ENCODE data around the gene SLC25A47. TPM values are rescaled to one million over a fixed set of nuclear protein-coding genes. Genes with fewer than 3 reads are reported as not detected.
"Not testable (repeated sequence)": the region's sequence is repeated elsewhere in the genome, so short reads cannot be mapped to it uniquely, and the experiment has no call there.

SLC25A47 gene
- total RNA-seq, 1 experiment from 2014 or later: 0.29 TPM

DNA sequence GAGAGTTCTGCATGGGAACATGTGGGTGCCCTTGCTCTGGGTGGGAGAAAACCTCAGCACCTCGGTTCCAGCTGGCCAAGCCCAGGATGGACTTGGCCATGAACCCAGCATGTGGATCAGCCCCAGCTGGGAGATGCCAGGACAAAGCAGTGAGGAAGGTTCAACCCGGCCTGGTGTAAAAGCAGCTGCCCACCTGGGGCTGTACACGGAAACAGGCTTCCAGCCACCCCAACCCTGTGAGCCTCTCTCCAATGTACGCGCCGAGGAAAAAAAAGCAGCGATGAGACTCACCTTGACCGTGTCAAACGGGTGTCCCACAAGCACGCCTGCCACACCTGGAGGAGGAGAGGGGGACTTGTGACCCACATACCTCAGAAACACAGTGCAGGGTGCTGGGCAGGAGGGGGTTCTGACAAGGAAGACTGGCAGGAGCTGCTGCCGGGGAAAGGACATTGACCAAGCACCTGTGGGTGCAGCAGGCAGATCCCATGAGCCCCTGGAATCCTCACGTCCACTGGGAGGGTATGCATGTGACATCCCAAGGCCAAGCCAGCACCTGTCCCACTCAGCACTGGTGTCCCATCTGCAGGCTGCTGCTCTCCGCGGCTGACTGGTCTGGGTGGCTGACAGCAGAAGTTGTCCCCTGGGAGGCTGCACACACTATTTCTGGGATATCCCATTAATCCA lies 24.4 kb upstream of the SLC25A47 start:
- in situ Hi-C loops (cut with HindIII; ENCODE audit: low pct_unique_long_range_greater_than_20kb, low sequenced_read_pairs): no loop called here
- no peak for DNase-seq (ENCODE audit: low read depth, low spot score)

DNA sequence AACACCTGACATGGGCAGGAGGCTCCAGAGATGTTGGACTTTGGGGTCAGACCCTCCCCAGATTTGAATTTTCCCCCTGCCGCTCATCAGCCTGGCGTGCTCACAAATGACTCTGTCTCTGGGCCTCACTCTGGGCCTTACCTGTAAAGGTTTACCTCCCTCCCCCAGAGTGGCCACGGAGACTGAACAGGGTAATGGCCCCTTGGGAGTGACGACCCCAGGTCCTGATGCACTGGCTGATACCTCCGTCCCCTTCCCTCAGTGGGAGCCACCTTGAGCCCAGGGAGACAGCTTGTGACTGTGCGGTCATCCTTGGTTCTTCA lies 23.9 kb upstream of the SLC25A47 start:
- no peak for DNase-seq (ENCODE audit: low read depth, low spot score)
- in situ Hi-C loops (cut with HindIII; ENCODE audit: low pct_unique_long_range_greater_than_20kb, low sequenced_read_pairs): no loop called here

DNA sequence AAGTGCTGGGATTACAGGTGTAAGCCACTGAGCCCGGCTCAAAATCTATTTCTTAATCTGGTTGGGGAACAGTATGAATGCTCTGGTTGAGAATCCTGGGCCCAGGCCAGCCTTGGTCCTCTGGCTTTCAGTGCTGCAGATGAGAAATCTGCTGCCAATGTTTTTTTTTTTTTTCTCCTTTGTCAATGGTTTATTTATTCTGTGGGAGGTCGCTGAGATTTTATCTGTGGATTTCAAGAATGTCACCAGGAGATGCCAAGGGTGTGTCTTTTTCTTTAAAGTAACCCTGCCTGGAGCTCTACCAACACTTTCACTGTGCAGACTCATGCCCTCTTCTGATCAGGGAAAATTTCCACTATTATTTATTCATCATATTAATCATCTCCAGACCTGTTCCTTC lies 20.5 kb upstream of the SLC25A47 start:
- in situ Hi-C loops (cut with HindIII; ENCODE audit: low pct_unique_long_range_greater_than_20kb, low sequenced_read_pairs): no loop called here

DNA sequence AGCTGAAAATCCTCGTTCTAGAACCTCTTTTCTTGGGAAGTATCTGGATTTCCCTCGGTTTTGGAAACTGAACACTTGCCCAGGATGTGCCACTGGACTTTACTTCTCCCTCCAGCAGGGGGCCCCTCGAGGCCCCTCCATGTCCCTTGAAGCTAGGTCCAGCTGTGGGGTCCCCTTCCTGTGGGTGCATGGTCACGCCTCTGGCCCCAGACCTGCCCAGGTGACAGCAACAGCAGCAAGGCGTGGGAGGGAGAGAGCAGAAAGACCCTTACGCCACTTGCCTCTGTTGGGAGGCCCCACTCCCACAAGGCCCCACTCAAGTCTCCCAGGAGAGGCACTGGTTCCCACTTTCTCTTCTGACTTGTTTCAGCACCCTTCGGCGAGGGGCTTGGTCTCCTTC lies 20.0 kb upstream of the SLC25A47 start:
- in situ Hi-C loops (cut with HindIII; ENCODE audit: low pct_unique_long_range_greater_than_20kb, low sequenced_read_pairs): no loop called here
- peak; percentile 58 for DNase-seq (ENCODE audit: low read depth, low spot score)

More for the DNA sequence above, 20.5 kb upstream of the SLC25A47 start:
- DNase-seq (ENCODE audit: low read depth, low spot score): no peak

DNA sequence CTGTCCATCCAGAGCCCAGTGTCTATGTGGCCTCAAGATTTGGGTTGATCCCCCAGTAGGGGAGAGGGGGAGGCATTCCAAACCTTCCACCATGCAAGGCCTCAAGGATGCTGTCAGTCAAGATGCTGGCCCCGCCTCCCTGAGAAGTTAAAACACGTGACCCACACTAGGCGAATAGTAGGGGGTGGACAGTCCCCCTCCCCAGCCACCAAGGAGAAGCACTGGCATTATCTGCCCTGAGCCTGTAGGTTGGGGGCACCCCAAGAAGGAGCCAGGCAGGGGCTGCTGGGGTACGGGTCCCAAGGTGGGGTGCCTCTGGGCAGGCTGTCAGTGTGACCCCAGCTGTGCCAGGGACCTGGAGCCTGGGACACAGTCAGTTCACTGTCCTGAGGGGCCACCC lies 19.2 kb upstream of the SLC25A47 start:
- DNase-seq (ENCODE audit: low read depth, low spot score): no peak
- in situ Hi-C loops (cut with HindIII; ENCODE audit: low pct_unique_long_range_greater_than_20kb, low sequenced_read_pairs): no loop called here

DNA sequence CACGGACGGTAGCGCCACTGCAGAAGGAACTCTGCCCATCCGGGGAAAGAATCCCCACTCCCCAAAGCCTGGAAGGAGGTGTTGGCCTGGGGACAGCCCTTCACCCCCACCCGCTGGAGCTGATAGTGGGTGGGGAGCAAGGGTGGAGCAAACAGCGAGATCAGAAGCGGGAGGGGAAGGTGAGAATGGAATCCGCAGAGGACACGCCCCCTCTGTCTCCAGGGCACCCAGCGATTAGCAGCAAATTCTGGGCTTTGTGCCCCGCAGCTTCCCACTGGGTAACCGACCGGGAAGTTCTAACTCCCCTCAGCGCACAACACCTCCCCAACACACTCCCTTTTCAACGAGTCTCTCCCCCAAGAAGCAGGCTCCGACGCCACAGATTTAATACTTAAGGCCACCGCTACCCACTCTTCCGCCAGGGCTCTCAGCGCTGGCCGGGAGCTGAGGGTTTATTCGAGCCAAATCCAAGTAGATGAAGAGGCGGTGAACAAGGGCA lies 18.3 kb upstream of the SLC25A47 start:
- in situ Hi-C loops (cut with HindIII; ENCODE audit: low pct_unique_long_range_greater_than_20kb, low sequenced_read_pairs): no loop called here
- no peak for DNase-seq (ENCODE audit: low read depth, low spot score)

DNA sequence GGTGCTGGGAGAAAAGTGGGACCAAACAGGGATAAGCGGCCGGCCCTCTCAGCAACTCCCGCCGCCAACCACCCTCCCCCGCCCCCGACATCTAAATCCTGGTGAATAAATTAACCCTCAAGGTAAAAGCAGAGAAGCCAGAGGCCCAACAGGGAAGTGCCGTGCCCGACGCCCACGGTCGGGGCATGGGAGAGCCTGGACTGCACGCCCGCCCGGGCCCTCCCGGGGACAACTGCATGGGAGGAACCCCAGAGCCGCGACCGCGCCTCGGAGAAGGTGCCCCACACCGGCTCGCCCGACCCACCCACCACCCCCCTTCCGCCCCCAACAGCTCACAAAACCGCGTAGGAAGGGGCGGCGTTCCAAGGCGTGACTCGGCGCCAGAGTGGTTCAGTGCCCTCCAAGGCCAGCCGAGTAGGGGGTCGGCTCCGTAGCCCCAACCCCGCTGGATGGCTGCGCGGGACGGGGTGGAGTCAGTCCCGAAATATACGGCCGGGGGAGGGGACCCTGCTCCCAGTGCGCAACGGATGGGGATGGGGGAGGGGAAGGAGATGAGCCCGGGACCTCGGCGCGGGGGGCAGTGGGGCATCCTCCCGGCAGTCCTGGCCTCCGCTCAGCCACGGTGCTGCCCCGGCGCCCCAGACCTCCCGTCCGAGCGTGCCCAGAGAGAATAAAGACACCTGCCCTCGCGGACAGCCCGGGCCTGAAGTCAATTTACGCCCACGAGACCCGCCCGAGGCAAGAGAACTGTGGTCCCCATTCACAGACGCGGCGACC lies 17.6 kb upstream of the SLC25A47 start:
- no peak for DNase-seq (ENCODE audit: low read depth, low spot score)
- in situ Hi-C loops (cut with HindIII; ENCODE audit: low pct_unique_long_range_greater_than_20kb, low sequenced_read_pairs): no loop called here

DNA sequence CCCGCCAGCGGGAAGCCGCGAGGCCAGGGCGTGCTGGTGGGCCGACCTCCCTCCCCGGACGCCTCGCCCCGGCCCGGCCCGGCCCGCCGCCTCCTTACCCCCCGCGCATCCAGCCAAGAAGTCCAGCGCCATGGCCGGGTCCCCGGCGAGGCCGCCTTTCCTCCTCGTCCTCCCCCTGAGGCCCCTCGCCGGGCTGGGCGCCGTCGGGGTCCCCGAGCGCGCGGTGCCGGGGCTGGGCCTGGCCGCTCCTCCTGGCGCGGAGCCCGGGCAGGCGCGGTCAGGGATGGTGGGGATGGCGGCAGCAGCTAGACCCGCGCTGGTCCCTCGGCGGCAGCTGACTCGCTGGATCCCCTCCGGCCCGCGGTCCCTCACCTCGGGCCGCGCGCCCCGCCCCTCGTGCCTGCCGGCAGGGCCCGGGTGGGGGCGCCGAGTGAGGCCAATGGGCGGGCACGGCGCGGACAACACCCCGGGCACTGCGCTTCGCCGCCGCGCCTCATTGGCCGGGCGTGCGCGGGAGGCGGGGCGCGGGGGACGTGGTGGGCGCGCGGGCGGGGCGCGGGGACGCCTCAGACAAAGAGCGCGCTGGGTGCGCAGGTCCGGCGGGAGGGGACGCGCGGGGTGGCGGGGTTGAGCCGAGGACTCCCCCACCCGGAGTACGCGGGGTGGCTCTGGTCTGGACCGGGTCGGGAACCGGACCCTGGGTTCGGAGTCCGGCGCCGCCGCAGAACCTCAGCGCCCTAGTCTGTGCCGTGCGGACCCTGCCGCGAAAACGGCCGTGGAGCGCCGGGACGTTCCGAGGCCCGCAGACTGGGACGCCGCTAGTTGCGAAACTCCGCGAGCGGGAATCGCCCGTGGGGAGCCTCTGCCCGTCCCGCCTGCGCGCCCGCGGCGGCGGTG lies 16.8 kb upstream of the SLC25A47 start, which contains the start of gene SLC25A29:
Gene SLC25A29, minus strand, starts transcription at position 344 of the 897 bp plus-strand sequence. Its CDS starts 212 bp downstream, at position 132.
- in situ Hi-C loops (cut with HindIII; ENCODE audit: low pct_unique_long_range_greater_than_20kb, low sequenced_read_pairs): no loop called here
- peak; percentile 85 for DNase-seq (ENCODE audit: low read depth, low spot score)

DNA sequence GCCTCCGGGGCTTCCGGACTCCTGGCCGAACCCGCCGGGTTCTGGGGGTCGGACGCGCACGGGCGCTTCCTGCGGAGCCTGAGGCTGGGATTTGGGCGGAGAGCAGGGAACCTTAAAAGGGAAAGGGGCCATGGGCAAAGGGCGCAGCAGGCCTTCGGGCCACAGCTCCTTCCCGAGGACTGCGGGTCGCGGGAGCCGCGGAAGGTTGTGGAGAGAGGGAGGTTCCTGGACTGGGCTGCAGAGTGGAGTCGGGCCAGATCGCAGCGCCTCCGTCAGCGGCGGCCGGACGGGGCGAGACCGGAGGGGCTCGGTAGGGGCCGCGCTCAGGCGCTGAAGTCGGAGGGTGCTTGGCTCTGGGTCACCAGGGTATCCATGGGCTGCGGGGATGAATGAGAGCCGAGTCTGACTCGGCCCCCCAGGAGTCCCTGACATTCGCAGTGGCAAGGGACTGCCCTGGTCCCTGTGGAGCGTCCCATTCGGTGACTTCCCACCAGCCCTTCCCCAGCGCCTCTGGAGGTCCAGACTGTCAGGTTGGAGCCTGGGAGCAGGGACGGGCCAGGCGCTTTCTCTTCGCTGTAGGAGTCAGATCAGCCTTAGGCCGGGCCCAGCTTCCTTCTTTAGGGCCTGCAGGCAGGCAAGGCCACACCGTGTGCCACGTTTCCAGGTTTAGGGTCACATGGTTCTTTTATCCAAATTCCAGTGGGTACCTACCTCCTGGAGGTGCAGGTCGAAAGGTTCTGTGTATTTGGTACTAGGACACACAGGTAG lies 16.0 kb upstream of the SLC25A47 start:
- in situ Hi-C loops (cut with HindIII; ENCODE audit: low pct_unique_long_range_greater_than_20kb, low sequenced_read_pairs): no loop called here
- no peak for DNase-seq (ENCODE audit: low read depth, low spot score)

DNA sequence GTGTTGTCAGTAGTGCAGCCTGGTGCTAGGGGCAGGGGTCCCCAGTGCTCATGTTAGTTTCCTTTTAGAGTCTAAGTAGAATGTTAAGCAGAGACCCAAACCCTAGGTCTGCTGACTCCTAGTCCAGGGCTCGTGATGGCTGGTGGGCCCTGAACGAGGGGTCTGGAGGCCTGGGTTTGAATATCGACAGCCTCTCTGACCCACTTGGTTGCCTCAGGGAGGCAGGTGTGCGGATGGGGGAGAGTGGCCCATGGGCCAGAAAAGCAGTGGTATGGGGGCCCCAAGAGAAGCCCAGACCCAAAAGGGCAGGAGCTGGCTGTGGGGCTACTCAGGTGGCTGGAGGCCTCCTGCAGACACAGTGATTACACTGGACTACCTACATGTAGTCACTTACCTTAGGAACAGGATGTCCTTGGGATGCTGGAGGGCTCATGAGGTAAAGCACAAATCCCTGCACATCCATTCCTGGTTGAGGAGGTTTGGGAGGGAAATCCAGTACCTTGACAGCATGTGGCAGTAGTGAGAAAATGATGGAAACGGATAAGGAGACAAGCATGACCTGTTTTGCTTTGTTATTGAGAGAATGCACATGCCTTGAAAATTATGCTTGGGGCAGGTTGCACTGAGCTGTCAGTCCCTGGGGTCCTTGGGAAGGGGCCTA lies 15.2 kb upstream of the SLC25A47 start:
- in situ Hi-C loops (cut with HindIII; ENCODE audit: low pct_unique_long_range_greater_than_20kb, low sequenced_read_pairs): no loop called here
- no peak for DNase-seq (ENCODE audit: low read depth, low spot score)

DNA sequence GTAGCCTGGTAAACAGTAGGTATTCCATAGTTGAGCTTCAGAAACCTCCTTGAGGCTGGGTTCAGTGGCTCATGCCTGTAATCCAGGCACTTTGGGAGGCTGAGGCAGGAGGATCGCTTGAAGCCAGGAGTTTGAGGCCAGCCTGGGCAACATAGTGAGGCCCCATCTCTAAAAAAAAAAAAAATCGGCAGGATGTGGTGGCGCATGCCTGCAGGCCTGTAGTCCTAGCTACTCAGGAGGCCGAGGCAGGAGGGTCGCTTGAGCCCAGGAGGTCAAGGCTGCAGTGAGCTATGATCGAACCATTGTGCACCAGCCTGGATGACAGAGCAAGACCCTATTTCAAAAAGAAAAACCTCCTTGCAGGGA lies 14.7 kb upstream of the SLC25A47 start:
- in situ Hi-C loops (cut with HindIII; ENCODE audit: low pct_unique_long_range_greater_than_20kb, low sequenced_read_pairs); DNase-seq (ENCODE audit: low read depth, low spot score): not testable (repeated sequence)

DNA sequence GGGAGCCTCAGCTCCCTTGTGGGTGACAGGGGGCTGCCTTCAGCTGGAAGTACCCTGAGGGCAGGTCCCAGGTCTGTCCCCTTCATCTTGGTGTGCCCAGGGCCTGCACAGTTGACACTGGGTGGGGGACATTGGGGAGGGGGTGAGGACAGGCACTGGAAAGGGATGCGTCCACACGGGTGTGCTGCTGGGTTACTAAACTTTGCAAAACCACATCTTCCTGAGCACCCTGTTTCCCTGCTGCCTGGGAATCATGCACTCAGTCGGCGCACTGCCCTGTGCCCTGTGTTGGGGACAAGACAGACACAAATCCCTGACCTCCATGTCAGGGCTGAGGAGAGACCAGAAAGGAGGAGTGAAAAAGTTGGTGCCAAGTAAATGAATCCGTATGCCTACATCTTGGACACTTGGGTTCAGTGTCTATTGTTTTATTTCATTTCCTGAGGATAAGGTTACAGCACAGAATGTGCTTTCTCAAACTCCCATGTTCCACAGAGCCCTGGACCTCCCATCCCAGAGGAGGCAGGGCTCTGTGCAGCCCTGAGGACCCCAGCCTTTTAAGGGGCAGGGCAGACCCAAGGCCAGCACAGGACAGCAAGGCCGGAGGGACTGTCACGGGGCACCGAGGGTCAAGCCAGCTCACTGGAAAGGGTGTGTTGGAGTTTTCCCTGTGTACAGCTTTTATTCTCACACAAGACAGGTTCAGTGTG lies 14.0 kb upstream of the SLC25A47 start:
- no peak for DNase-seq (ENCODE audit: low read depth, low spot score)
- in situ Hi-C loops (cut with HindIII; ENCODE audit: low pct_unique_long_range_greater_than_20kb, low sequenced_read_pairs): no loop called here

DNA sequence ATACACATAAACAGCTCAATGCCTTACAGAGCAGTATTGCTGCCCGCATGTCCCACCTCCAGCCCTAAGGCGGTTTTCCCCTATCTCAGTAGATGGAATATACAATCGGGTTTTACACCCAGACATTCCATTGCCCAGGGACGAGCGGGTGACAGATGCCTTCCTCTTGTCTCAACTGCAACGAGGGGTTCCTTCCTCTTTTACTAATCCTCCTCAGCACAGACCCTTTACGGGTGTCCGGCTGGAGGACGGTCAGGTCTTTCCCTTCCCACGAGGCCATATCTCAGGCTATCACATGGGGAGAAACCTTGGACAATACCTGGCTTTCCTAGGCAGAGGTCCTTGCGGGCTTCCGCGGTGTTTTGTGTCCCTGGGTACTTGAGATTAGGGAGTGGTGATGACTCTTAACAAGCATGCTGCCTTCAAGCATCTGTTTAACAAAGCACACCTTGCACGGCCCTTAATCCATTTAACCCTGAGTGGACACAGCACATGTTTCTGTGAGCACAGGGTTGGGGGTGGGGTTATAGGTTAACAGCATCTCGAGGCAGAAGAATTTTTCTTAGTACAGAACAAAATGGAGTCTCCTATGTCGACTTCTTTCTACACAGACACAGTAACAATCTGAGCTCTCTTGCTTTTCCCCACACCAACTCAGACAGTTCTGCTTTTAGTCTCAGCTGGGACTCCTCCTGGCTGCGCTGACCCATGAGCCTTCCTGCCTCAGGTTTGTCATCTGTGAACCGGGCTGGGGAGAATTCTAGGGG lies 10.8 kb upstream of the SLC25A47 start:
- in situ Hi-C loops (cut with HindIII; ENCODE audit: low pct_unique_long_range_greater_than_20kb, low sequenced_read_pairs); DNase-seq (ENCODE audit: low read depth, low spot score): not testable (repeated sequence)

DNA sequence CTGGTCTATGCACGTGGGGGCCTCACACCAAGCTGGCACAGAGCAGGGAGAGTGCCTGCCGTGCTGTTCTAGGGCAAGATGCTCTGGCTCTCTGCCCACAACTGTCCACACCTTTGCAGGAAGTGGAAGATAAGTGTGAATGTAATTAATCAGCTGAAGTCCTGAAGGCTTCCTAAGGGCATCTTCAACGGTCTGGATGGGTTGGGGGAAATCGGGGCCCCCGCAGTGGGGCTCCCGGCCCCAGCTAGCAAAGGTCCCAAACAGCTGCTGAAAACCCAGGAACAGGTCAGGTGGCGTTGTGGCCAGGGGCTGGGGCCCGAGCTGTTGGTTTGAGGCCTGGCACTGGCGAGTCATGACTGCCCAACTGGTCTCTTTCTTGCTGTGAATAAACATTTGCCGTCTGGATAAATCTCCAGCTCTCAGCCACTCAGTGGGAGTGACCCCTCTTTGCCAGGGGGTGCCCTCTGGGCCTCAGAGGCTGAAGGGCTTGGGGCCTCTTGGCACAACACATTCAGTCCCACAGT lies 10.2 kb upstream of the SLC25A47 start:
- no peak for DNase-seq (ENCODE audit: low read depth, low spot score)
- in situ Hi-C loops (cut with HindIII; ENCODE audit: low pct_unique_long_range_greater_than_20kb, low sequenced_read_pairs): no loop called here

DNA sequence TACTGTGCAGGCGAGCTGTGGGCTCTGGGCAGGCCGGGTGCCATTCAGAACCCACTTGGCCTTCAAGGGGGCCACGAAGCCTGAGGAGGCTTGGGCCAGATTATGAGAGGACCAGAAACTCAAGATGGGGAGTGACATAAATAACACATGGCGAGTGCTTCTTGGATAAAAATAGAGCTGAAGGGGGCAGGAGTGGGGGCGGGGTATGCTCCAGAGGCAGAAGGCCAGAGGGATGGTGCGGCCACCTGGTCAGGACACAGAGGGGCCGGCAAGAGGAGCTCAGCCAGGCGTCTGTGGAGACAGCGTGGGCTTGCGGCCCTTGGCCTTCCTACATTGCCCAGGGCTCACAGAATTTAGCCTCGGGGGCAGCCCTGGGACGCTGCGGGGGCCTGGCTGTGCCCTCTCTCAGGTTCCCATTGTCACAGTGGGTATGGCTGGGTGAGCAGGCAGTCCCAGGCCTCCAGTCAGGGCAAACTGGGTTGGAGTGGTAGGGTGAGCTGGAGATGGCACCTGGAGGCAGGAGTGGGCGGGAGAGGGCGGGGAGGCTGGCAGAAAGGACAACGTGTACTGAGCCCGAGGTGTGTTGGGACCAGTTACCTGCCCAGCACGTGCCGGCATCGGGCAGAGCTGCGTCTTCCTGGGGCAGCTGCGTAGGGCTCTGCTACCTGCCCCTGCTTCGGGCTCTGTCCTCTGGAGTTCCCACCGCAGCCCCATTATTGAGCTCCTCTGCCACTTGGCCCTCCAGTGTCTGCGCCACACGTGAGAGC lies 9.5 kb upstream of the SLC25A47 start:
- DNase-seq (ENCODE audit: low read depth, low spot score): no peak
- in situ Hi-C loops (cut with HindIII; ENCODE audit: low pct_unique_long_range_greater_than_20kb, low sequenced_read_pairs): no loop called here
